ENCODE data around the gene ZBTB5. TPM values are rescaled to one million over a fixed set of nuclear protein-coding genes. Genes with fewer than 3 reads are reported as not detected.

The ZBTB5 gene
- total and polyA plus RNA-seq, 9 of the 15 experiments (the other 6 are each of a cell fraction or from before 2014, with no cell fraction given), result 2.3 to 43.2 (median 15.5) TPM

DNA sequence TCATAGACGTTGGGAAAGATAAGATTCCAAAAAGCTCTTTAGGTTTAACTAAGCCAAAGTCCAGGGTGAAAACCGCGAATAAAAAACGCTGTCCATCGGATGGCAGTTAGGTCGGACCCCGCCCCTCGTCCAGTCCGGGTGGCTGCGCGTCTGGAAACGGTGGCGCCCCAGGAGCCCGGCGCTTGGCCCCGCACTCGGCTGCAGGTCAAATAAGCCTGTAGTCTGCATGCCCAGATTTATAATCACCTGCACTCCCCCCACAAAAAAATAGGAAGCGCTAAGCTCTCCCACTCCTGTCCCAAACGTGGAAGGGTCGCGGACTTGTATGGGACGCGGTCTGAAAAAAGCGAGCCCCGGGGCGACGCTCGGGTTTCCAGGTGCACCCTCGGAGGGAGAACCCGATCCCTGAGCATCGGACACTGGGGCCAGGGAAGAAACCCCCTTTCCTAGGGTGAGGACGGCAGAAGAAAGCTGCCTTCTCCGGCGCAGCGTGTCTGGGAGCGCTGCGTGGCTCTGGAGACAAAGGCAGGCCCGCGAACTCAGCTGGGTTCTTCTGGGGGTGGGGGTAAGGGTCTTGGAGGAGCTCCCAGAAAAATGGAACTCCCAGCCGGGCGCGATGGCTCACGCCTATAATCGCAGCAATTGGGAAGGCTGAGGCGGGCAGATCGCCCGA is 923 bp upstream of the ZBTB5 start (continued):
- TF ChIP-seq JUND (IDR thresholded peaks at IDR 0.05; ENCODE audit: borderline replicate concordance, low read depth, low read length) (no peak; the same call in 1 of the 2 replicates), JUND (tag; IDR thresholded peaks at IDR 0.05; ENCODE audit: borderline replicate concordance, low read depth, low read length) (0 out of 3 replicates have a peak, but pooled peaks have one; percentile 26)

DNA sequence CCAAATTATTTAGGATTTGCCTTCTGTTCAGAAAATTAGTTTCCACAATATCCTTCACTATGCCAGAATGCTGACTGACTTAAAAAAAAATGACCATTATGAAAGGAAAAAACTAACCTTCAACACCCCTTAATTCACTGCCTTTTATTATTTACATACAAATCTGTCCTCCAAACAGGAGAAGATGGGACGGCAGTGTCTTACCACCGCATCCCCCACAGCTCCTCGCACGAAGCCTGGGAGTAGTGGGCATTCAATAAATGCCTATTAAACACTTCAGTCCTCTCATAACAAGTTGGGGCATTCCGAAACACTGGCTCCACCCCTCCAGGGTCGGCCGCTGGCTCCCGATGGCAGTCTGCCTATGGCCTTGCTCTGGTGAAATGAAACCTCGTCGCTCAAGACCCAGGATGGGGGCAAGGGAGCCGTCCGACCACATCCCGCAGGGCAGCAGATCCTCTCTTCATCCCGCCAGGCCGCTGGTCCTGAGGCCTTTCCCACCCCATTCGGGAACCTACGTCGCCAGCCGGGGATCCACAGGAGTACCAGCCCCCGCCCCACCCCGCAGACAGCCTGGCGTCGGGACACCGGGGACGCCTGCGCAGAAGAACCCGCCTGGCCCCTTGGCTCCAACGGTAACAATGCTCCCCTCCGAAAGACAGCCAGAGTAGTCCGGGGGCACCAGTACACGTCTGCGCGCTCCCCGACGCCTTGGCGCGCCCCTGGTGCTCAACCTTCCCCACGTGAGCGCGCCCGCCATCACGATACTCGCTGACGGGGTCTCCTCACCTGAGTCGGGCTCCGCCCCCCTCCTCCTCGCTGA is 613 bp downstream of the ZBTB5 start:
- Histone ChIP-seq H3K36me3 (ENCODE audit: control insufficient read depth, insufficient read depth, low read length) (peaks cover 10% of the 10 kb centered on the region; the same call in 1 of the 3 replicates), H3K4me1 (replicated peaks in 1 of 2; ENCODE audit: control insufficient read depth in 2 of 2, insufficient read depth in 2 of 2, low read length in 2 of 2) (peaks cover 16 to 28% of the 10 kb centered on the region in 2 experiments), H2AFZ (ENCODE audit: low read depth, low read length) (peak overlapping the region; percentile 93), H3K4me2 (ENCODE audit: insufficient read depth, low read length) (peak overlapping the region; percentile 91), H3K4me3 (peak overlapping the region; percentile 65), H4K20me1 (replicated peaks; ENCODE audit: control insufficient read depth, insufficient read depth, low read length) (no peaks in the 10 kb centered on the region), H3K27ac (ENCODE audit: extremely low read depth, low read depth, low read length) (peak overlapping the region; percentile 95), H3K9ac (ENCODE audit: insufficient read depth in 1 of 2, low read depth in 2 of 2, low read length in 2 of 2) (peak overlapping the region; percentile 89 to 99), H3K79me2 (ENCODE audit: control insufficient read depth, insufficient read depth, low read length) (peaks cover 52% of the 10 kb centered on the region), H3K9me1 (ENCODE audit: control insufficient read depth, insufficient read depth, low read length) (no peaks in the 10 kb centered on the region), H3K9me3 (replicated peaks; ENCODE audit: control insufficient read depth, insufficient read depth, low read depth, low read length) (no peaks in the 10 kb centered on the region), H3K27me3 (ENCODE audit: control insufficient read depth in 2 of 2, insufficient read depth in 2 of 2, low read length in 2 of 2) (no peaks in the 10 kb centered on the region)
- intact Hi-C loops (cut with micrococcal nuclease) (loop anchor here (1.0 kb wide), 1 partner anchor 126 kb away; no protein-coding TSS in a partner anchor), in situ Hi-C loops (cut with MboI) (no loop called here)
- ATAC-seq (peak; percentile 62), DNase-seq (ENCODE audit: extremely low read depth in 1 of 4, low spot score in 3 of 4) (peak in 2 of 4 experiments; percentile 67 to 75), FAIRE-seq (no peak)
- ChIA-PET POLR2A (interaction anchor here (0.5 to 6.0 kb wide), 10 partner anchors 12 to 733 kb away, joined by 3 to 65 read pairs (median 3); no protein-coding TSS in a partner anchor), CTCF (ENCODE audit: low intra/inter-chr PET ratio) (interaction anchor here (0.6 kb wide), 1 partner anchor 9 kb away, joined by 6 read pairs; no protein-coding TSS in a partner anchor)
- under 1% methylated on average over 40 of the region's 47 CpGs for WGBS (ENCODE audit: insufficient coverage, low coverage, missing lambda C conversion rate)
- BruUV-seq (replicated peaks), result TSS peak; percentile 52
- TF ChIP-seq, protein P1, sequence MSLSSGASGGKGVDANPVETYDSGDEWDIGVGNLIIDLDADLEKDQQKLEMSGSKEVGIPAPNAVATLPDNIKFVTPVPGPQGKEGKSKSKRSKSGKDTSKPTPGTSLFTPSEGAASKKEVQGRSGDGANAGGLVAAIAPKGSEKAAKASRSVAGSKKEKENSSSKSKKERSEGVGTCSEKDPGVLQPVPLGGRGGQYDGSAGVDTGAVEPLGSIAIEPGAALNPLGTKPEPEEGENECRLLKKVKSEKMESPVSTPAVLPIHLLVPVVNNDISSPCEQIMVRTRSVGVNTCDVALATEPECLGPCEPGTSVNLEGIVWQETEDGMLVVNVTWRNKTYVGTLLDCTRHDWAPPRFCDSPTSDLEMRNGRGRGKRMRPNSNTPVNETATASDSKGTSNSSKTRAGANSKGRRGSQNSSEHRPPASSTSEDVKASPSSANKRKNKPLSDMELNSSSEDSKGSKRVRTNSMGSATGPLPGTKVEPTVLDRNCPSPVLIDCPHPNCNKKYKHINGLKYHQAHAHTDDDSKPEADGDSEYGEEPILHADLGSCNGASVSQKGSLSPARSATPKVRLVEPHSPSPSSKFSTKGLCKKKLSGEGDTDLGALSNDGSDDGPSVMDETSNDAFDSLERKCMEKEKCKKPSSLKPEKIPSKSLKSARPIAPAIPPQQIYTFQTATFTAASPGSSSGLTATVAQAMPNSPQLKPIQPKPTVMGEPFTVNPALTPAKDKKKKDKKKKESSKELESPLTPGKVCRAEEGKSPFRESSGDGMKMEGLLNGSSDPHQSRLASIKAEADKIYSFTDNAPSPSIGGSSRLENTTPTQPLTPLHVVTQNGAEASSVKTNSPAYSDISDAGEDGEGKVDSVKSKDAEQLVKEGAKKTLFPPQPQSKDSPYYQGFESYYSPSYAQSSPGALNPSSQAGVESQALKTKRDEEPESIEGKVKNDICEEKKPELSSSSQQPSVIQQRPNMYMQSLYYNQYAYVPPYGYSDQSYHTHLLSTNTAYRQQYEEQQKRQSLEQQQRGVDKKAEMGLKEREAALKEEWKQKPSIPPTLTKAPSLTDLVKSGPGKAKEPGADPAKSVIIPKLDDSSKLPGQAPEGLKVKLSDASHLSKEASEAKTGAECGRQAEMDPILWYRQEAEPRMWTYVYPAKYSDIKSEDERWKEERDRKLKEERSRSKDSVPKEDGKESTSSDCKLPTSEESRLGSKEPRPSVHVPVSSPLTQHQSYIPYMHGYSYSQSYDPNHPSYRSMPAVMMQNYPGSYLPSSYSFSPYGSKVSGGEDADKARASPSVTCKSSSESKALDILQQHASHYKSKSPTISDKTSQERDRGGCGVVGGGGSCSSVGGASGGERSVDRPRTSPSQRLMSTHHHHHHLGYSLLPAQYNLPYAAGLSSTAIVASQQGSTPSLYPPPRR (CRISPR knock-in tag; IDR thresholded peaks at IDR 0.05; ENCODE audit: borderline replicate concordance), result no peak
- TF ChIP-seq, protein P2, sequence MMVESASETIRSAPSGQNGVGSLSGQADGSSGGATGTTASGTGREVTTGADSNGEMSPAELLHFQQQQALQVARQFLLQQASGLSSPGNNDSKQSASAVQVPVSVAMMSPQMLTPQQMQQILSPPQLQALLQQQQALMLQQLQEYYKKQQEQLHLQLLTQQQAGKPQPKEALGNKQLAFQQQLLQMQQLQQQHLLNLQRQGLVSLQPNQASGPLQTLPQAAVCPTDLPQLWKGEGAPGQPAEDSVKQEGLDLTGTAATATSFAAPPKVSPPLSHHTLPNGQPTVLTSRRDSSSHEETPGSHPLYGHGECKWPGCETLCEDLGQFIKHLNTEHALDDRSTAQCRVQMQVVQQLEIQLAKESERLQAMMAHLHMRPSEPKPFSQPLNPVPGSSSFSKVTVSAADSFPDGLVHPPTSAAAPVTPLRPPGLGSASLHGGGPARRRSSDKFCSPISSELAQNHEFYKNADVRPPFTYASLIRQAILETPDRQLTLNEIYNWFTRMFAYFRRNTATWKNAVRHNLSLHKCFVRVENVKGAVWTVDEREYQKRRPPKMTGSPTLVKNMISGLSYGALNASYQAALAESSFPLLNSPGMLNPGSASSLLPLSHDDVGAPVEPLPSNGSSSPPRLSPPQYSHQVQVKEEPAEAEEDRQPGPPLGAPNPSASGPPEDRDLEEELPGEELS (CRISPR knock-in tag; IDR thresholded peaks at IDR 0.05; ENCODE audit: borderline replicate concordance), result no peak
- TF ChIP-seq, protein P3, sequence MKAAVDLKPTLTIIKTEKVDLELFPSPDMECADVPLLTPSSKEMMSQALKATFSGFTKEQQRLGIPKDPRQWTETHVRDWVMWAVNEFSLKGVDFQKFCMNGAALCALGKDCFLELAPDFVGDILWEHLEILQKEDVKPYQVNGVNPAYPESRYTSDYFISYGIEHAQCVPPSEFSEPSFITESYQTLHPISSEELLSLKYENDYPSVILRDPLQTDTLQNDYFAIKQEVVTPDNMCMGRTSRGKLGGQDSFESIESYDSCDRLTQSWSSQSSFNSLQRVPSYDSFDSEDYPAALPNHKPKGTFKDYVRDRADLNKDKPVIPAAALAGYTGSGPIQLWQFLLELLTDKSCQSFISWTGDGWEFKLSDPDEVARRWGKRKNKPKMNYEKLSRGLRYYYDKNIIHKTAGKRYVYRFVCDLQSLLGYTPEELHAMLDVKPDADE (conservative IDR thresholded peaks at IDR 0.05; ENCODE audit: control insufficient read depth, low read depth, low read length), result peak; percentile 22; the same call in 1 of the 2 replicates

Data from K562 (cell line).